NCI-H2029 treated with DMSO at 0.1 percent for 48 hours (cell line): Measurements from ENCODE around the gene FGF19.

Experiments used
- DNase-seq: peaks from one replicate; lab custom pipeline; 2025; lab: John Stamatoyannopoulos, UW

Gene FGF19

GRCh38 chr11:69703768-69704507 is at the start of gene FGF19:
Gene FGF19 (minus strand): TSS chr11:69704022. CDS start chr11:69703876, 146 bp downstream.
- DNase-seq = no peak

- DNase-seq = no peak
Measured at GRCh38 chr11:69752890-69753289, 49.1 kb upstream of the FGF19 start.

- no peak for DNase-seq
Measured at GRCh38 chr11:69750875-69751597, 47.2 kb upstream of the FGF19 start.

- DNase-seq = no peak
Measured at GRCh38 chr11:69750108-69750850, 46.5 kb upstream of the FGF19 start.

GRCh38 chr11:69748637-69749036 is 44.8 kb upstream of the FGF19 start:
- DNase-seq = no peak

- no peak for DNase-seq
Measured at GRCh38 chr11:69746752-69747742, 43.2 kb upstream of the FGF19 start.

GRCh38 chr11:69746140-69746539 is 42.3 kb upstream of the FGF19 start:
- DNase-seq = no peak

- no peak for DNase-seq
Measured at GRCh38 chr11:69745201-69745600, 41.4 kb upstream of the FGF19 start.

GRCh38 chr11:69744435-69744834 is 40.6 kb upstream of the FGF19 start:
- no peak for DNase-seq

GRCh38 chr11:69734841-69735240 is 31.0 kb upstream of the FGF19 start:
- no peak for DNase-seq

- no peak for DNase-seq
Measured at GRCh38 chr11:69734367-69734766, 30.5 kb upstream of the FGF19 start.

- no peak for DNase-seq
Measured at GRCh38 chr11:69732910-69733309, 29.1 kb upstream of the FGF19 start.

- no peak for DNase-seq
Measured at GRCh38 chr11:69731110-69731509, 27.3 kb upstream of the FGF19 start.

GRCh38 chr11:69730500-69730899 is 26.7 kb upstream of the FGF19 start:
- DNase-seq = no peak

- DNase-seq = no peak
Measured at GRCh38 chr11:69729252-69729651, 25.4 kb upstream of the FGF19 start.

GRCh38 chr11:69727266-69727665 is 23.4 kb upstream of the FGF19 start:
- no peak for DNase-seq

GRCh38 chr11:69726481-69726880 is 22.7 kb upstream of the FGF19 start:
- DNase-seq = no peak

GRCh38 chr11:69726019-69726418 is 22.2 kb upstream of the FGF19 start:
- no peak for DNase-seq

- DNase-seq = no peak
Measured at GRCh38 chr11:69721745-69722144, 17.9 kb upstream of the FGF19 start.

GRCh38 chr11:69721106-69721505 is 17.3 kb upstream of the FGF19 start:
- no peak for DNase-seq

- DNase-seq = no peak
Measured at GRCh38 chr11:69718912-69719311, 15.1 kb upstream of the FGF19 start.

GRCh38 chr11:69718147-69718546 is 14.3 kb upstream of the FGF19 start:
- DNase-seq = no peak
